Left lung (tissue), 10 donors: ENCODE measurements around the gene CCDC134. TPM values are rescaled to one million over a fixed set of nuclear protein-coding genes. Genes with fewer than 3 reads are reported as not detected.

ENCODE experiments used
- ATAC-seq: fragments of 200-7000 bp; cut with Tn5 transposase; one replicate; pipeline ENCODE4 v1.9.1; 2020; ENCODE audit warnings: moderate library complexity
- DNase-seq, 4 donors: peaks; one replicate each; pipeline ENCODE4 v3.0.0-alpha.2; 2013 to 2020
- H3K27ac ChIP-seq, 2 donors: fragments of 200-600 bp; sonication (generic) in 1 of 2; one replicate each; pipeline versions ENCODE4 v1.5.0 to v1.8.0; 2020 to 2021
- H3K27me3 ChIP-seq, 2 donors: fragments of 200-600 bp; sonication (generic) in 1 of 2; one replicate each; pipeline versions ENCODE4 v1.5.0 to v1.8.0; 2020 to 2021
- H3K36me3 ChIP-seq, 2 donors: fragments of 200-600 bp; sonication (generic) in 1 of 2; one replicate each; pipeline versions ENCODE4 v1.5.0 to v1.8.0; 2020 to 2021
- H3K4me1 ChIP-seq, 2 donors: fragments of 200-600 bp; one replicate each; pipeline ENCODE4 v1.8.0; 2021
- H3K4me3 ChIP-seq, 2 donors: fragments of 200-600 bp; sonication (generic) in 1 of 2; one replicate each; pipeline versions ENCODE4 v1.5.0 to v1.8.0; 2020 to 2021; ENCODE audit warnings: mild to moderate bottlenecking in 1 of 2
- H3K9me3 ChIP-seq, 2 donors: fragments of 200-600 bp; sonication (generic) in 1 of 2; one replicate each; pipeline versions ENCODE4 v1.5.0 to v1.8.0; 2020 to 2021
- CTCF ChIP-seq, 2 donors: fragments of 200-600 bp; sonication (generic) in 1 of 2; IDR thresholded peaks; one replicate each; pipeline versions ENCODE4 v1.5.0 to v1.8.0; 2021; ENCODE audit warnings: antibody characterized with exemption in 2 of 2
- intact Hi-C, 2 donors: fragments of 100-400 bp; cut with DNase I; formaldehyde crosslinking; loops; one replicate each; pipeline versions ENCODE4 v1.11.2 to v1.14.2; 2022
- polyA plus RNA-seq, 6 donors: library from polyadenylated mRNA; unstranded; fragments of 120-200 nt; gene quantifications; one replicate each; pipeline ENCODE4 v1.2.1, GENCODE V29; 2013; ENCODE audit not compliant: insufficient read length in 6 of 6
- total RNA-seq, 2 donors: library from RNA; stranded (reverse); fragmentation: NEBNext Ultra II Directional; extraction: Animal tissue kit (Norgen Biotek cat#: 25700); gene quantifications; one replicate each; pipeline ENCODE4 v1.2.1, GENCODE V29; 2021
- donor health status: DM: no; HTN: yes; CAD: no.
- donor health status: DM: no; HTN: no; CAD: no.

The CCDC134 gene
- total and polyA plus RNA-seq, 8 donors, result 7.9 to 14.1 (median 9.8) TPM

- DNase-seq, result no peak
Observed at GRCh38 chr22:41822317-41823057, 22.0 kb downstream of the CCDC134 start.

DNA sequence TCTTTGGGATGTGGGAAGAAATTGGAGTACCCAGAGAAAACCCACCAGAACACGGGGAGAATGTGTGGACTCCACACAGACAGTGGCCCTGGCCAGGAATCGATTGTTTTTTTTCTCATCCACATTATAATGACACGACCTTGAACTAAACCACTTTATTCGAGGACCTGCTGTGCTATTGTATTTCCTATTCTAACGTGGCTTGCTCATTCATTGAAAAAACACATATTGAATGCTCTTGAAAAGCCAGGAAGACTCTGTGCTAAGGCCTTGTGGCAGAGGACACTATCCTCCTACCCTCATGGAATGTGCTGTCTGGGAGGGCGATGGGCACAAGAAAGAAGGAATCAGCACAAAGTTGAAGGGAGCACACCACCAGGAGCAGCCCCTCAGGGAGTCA lies 23.3 kb downstream of the CCDC134 start:
- no peak for ATAC-seq
- no peak for TF ChIP-seq CTCF (IDR thresholded peaks at IDR 0.05)
- DNase-seq, result no peak
- no peak overlapping the region for H3K4me3 ChIP-seq
- H3K36me3 ChIP-seq, result peaks cover 0 to 18% of the 10 kb centered on the region in 2 donors
- H3K9me3 ChIP-seq, result no peaks in the 10 kb centered on the region
- no peaks in the 10 kb centered on the region for H3K27me3 ChIP-seq
- H3K27ac ChIP-seq, result no peak overlapping the region
- peaks cover 9 to 13% of the 10 kb centered on the region in 2 donors for H3K4me1 ChIP-seq
- intact Hi-C loops, result loop anchor here in 1 of 2 donors (10.0 kb wide), 1 partner anchor 121 kb away; the partner anchor contains the start of gene CENPM

More at GRCh38 chr22:41822317-41823057, 22.0 kb downstream of the CCDC134 start:
- TF ChIP-seq CTCF (IDR thresholded peaks at IDR 0.05), result peak; percentile 31 to 36
- intact Hi-C loops, result loop anchor here in 1 of 2 donors (10.0 kb wide), 1 partner anchor 122 kb away; the partner anchor contains the start of gene CENPM
- Histone ChIP-seq H3K27ac (no peak overlapping the region), H3K4me1 (peaks cover 9 to 13% of the 10 kb centered on the region in 2 donors), H3K4me3 (no peak overlapping the region), H3K36me3 (peaks cover 0 to 24% of the 10 kb centered on the region in 2 donors), H3K27me3 (no peaks in the 10 kb centered on the region), H3K9me3 (no peaks in the 10 kb centered on the region)
- ATAC-seq, result peak; percentile 71

DNA sequence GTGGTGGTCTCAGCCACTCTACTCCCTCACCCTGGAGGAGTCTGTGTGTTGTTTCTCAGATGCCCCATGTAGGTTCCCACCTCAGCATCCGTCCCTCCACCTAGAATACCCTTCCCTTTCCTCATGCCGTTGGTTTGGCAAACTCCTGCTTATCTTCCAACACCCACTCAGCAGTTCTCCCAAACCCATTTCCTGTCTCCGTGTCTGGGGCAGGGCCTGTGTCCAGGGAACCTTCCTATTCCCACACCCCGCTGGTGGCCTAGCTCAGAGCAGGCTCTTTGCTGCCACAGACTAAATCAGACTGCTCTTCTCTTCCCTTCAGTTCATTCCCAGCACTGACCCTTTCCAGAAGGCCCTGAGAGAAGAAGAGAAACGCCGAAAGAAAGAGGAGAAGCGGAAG lies 24.9 kb downstream of the CCDC134 start:
- Histone ChIP-seq H3K4me3 (no peak overlapping the region), H3K4me1 (peaks cover 9 to 13% of the 10 kb centered on the region in 2 donors), H3K27ac (peak overlapping the region in 1 of 2 donors; percentile 26), H3K9me3 (no peaks in the 10 kb centered on the region), H3K36me3 (peaks cover 0 to 11% of the 10 kb centered on the region in 2 donors), H3K27me3 (no peaks in the 10 kb centered on the region)
- no peak for TF ChIP-seq CTCF (IDR thresholded peaks at IDR 0.05)
- intact Hi-C loops, result loop anchor here in 1 of 2 donors (10.0 kb wide), 1 partner anchor 119 kb away; the partner anchor contains the start of gene CENPM
- DNase-seq, result no peak
- ATAC-seq, result no peak

- TF ChIP-seq CTCF (IDR thresholded peaks at IDR 0.05), result no peak
- no peak for DNase-seq
- H3K27ac ChIP-seq, result peak overlapping the region in 1 of 2 donors; percentile 26
- no peak overlapping the region for H3K4me3 ChIP-seq
- H3K36me3 ChIP-seq, result peaks cover 0 to 11% of the 10 kb centered on the region in 2 donors
- no peaks in the 10 kb centered on the region for H3K27me3 ChIP-seq
- peaks cover 9 to 16% of the 10 kb centered on the region in 2 donors for H3K4me1 ChIP-seq
- intact Hi-C loops, result loop anchor here in 1 of 2 donors (10.0 kb wide), 1 partner anchor 119 kb away; the partner anchor contains the start of gene CENPM
- ATAC-seq, result no peak
- no peaks in the 10 kb centered on the region for H3K9me3 ChIP-seq
Observed at GRCh38 chr22:41826021-41826420, 25.5 kb downstream of the CCDC134 start.
